Left ventricle myocardium superior (tissue), 1 donor: Measurements from ENCODE around the gene STIM2. TPM values are rescaled to one million over a fixed set of nuclear protein-coding genes. Genes with fewer than 3 reads are reported as not detected.
"Not testable (repeated sequence)": the region's sequence is repeated elsewhere in the genome, so short reads cannot be mapped to it uniquely, and the experiment has no call there.

Experiments used
- ATAC-seq: fragments of 200-7000 bp; cut with Tn5 transposase; one replicate; pipeline ENCODE4 v1.9.1; 2020; ENCODE audit warnings: mild to moderate bottlenecking, moderate library complexity
- DNase-seq: peaks from one replicate; pipeline ENCODE4 v3.0.0-alpha.2; 2020
- intact Hi-C: fragments of 100-400 bp; cut with micrococcal nuclease; formaldehyde crosslinking; loops from one replicate; pipeline ENCODE4 v1.11.0; 2022
- total RNA-seq: library from RNA; stranded (reverse); fragmentation: NEBNext Ultra II Directional; extraction: Animal tissue kit (Norgen Biotek cat#: 25700); gene quantifications from one replicate; pipeline ENCODE4 v1.2.1, GENCODE V29; 2021
- donor health status: DM: no; HTN: yes; CAD: no; lungs with severe emphysema.

Gene STIM2
- total RNA-seq, 1 donor from 2014 or later = 12.5 TPM

DNA sequence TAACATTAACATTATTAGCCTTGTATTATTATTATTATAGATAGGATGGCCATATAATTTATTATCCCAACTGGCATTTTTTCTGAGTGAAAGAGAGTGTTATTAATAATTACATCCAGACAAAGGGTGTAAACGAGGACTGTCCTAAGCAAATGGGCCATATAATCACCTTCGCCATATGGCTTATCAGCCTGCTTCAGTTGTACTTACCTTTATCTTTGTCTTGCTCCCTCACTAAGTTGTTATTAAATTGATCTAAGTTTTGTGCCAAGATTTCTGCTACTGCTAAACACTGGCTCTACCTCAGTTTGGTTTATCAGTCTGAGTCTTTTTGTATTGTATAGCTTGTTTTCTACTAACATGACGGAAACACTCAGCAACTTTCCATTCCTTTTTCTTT lies 76.9 kb downstream of the STIM2 start:
- ATAC-seq (no peak), DNase-seq (no peak)
- intact Hi-C loops = no loop called here

- DNase-seq (no peak), ATAC-seq (no peak)
- intact Hi-C loops = no loop called here
Observed at GRCh38 chr4:26938516-26938915, 77.9 kb downstream of the STIM2 start.

GRCh38 chr4:26941951-26942350 lies 81.3 kb downstream of the STIM2 start:
- DNase-seq = no peak
- intact Hi-C loops = no loop called here
- ATAC-seq = no peak

- intact Hi-C loops = no loop called here
- no peak for ATAC-seq
- no peak for DNase-seq
Observed at GRCh38 chr4:26942871-26943270, 82.2 kb downstream of the STIM2 start.

- DNase-seq (no peak), ATAC-seq (peak; percentile 68)
- intact Hi-C loops = no loop called here
Observed at GRCh38 chr4:26943391-26943790, 82.8 kb downstream of the STIM2 start.

DNA sequence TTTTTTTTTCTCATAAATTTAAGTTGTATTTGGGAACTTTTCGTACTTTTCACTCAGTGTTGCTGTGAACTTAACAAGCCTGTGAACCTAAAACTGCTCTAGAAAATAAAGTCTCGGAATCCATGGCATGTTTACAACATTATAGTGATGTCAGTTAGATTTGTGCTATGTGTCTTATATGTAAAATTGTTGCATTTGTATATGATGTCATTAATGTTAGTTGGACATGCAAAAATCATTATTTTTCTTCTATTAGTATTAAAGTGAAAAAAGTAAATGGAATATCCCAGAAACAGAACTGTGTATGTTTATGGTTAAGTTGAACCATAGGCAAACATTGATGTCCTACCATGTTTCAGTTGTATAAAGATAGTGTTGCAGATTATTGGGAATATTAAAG lies 85.2 kb downstream of the STIM2 start:
- DNase-seq (no peak), ATAC-seq (no peak)
- intact Hi-C loops = no loop called here

DNA sequence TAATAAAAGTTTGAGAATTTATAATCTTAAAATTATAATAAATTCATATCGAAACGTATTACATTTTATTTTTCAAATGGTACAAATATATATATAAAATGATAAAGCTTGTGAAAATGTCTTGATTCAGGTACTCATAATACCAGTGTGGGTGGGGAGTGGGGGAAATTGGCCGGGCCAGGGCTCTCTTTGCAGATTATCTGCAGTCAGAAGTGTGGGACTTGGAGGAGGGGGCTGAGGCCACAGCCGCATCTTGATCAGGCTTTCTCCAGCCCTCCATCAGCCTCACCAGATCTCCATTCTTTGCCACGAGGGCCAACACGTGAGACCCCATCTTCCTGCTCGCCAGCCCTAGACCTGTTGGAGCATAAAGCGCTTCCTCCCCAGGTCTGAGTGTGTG lies 86.7 kb downstream of the STIM2 start:
- ATAC-seq (no peak), DNase-seq (no peak)
- intact Hi-C loops = no loop called here

GRCh38 chr4:26950446-26950845 lies 89.8 kb downstream of the STIM2 start:
- ATAC-seq (no peak), DNase-seq (no peak)
- intact Hi-C loops = no loop called here

GRCh38 chr4:26952891-26953290 lies 92.2 kb downstream of the STIM2 start:
- no peak for ATAC-seq
- no peak for DNase-seq
- intact Hi-C loops = no loop called here

DNA sequence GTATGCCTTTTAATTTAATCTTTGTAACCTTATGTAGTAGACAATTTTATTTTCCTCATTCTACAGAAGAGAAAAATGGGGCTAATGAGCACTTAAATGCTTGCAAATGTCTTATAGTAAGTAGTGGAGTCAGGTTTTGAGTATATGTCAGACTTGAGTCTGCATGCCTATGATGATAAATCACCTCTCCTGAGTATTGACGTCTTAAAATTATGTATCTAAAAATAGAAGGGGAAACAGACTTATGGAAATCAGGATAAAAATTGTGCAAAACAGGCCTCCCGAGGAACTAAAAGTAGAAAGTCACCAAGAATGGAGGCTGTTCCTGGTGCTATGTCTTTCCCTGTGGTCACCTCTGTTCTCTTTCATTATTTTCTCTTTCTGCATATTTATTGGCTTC lies 92.7 kb downstream of the STIM2 start:
- intact Hi-C loops = no loop called here
- ATAC-seq = no peak
- no peak for DNase-seq

DNA sequence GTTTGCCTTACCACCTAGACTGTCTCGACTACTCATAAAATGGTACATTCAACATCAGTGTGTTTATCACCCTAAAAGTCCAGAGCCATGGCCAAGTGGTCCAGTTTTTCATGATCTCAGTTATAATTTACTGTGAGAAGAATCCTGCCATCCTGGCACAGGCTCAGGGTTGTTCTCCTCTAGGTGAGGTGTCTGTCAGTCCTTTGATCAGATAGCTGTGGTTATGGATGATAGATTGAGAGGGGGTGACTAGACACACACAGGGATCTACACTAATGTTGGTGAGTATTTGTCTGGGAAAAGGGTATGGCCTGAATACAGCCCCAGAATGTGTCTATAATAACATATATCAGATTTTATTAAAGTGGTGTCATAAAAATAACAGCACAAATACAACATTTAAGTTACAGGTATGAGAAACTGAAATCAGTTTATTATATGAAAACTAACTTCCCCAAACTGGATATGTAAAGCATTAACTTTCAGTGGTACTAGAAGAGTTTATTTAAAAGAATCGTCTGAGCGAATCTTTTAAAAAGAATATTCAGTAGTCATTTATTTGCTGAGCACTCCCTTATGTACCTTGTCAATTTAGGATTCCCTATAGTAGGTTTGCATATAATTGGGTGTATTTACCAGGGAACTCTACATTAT lies 93.3 kb downstream of the STIM2 start:
- ATAC-seq = no peak

DNA sequence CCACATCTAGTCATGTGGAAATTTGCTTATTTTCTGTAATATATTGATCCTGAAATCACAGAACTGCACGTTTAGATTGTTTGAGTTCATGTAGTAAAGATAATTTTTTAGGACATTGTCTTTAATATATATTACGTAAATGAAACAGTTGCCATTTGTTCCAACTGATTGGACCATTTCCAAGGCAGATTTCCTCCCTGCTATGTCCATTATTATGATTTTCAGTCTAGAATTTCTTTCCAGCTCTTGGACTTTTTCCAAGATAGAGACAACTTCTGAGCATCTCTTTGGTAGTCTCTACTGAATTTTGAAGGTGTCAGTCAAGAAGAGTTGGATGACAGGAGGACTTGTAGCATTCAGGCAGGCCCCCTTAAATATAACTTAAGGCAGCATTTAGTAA lies 94.6 kb downstream of the STIM2 start:
- no peak for ATAC-seq
- intact Hi-C loops = no loop called here
- no peak for DNase-seq

More for the DNA sequence above, 93.3 kb downstream of the STIM2 start:
- intact Hi-C loops = no loop called here
- no peak for DNase-seq

DNA sequence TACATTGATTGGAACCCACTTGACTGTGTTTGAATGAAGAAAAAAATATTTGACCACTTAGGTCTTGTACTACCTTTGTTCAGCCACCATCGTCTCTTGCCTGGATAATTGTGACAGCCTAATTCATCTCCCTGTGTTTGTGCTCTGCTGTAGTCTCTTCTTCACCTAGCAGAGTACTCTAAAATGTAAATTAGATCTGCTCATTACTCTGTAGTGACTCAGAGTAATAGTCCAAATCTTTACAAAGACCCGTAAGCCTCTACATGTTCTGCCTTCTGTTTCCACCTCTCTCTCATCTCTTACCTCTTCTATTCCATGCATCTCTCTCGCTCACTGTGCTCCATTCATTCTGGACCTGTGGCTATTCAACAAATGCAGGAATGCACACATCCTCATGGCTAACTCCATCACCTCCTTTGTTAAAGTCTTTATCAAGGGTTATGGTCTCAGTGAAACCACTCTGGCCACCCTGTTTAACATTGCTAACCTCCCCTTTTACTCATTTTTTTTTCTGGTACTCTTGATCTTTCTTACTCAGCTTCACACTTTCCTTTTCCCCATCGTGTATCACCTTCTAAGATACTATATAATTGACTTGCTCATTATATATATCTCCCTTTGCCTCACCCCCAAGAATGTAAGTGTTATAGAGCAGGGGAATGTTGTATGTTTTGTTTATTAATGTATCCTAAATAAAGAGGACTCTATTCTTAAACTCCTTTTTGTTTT lies 98.4 kb downstream of the STIM2 start:
- intact Hi-C loops = no loop called here
- ATAC-seq = no peak
- no peak for DNase-seq

- intact Hi-C loops = no loop called here
- ATAC-seq (no peak), DNase-seq (no peak)
Observed at GRCh38 chr4:26959654-26960047, 99.0 kb downstream of the STIM2 start.

DNA sequence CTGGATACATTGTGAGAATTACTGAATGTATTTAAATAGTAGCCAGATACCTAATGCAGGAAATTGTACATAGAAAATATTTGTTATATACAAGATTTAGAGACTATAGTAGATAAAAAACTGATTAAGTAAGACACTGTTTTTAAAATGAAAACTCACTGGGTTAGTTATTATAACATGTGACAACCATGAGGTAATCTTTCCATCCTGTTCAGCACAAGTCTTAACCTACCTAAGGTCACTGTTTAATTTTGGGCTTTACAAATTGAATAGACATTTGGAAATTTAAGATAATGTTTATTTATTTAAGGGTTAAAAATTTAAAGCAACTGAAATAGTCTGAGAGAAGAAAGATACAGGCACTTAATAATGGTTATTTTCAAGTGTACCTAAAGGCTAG lies 102.1 kb downstream of the STIM2 start:
- DNase-seq = no peak
- ATAC-seq = no peak
- intact Hi-C loops = no loop called here

- ATAC-seq = no peak
Observed at GRCh38 chr4:26964512-26964911, 103.9 kb downstream of the STIM2 start.

GRCh38 chr4:26964994-26965393 lies 104.4 kb downstream of the STIM2 start:
- DNase-seq (no peak), ATAC-seq (no peak)
- intact Hi-C loops = no loop called here

More at GRCh38 chr4:26964512-26964911, 103.9 kb downstream of the STIM2 start:
- no peak for DNase-seq
- intact Hi-C loops = no loop called here

DNA sequence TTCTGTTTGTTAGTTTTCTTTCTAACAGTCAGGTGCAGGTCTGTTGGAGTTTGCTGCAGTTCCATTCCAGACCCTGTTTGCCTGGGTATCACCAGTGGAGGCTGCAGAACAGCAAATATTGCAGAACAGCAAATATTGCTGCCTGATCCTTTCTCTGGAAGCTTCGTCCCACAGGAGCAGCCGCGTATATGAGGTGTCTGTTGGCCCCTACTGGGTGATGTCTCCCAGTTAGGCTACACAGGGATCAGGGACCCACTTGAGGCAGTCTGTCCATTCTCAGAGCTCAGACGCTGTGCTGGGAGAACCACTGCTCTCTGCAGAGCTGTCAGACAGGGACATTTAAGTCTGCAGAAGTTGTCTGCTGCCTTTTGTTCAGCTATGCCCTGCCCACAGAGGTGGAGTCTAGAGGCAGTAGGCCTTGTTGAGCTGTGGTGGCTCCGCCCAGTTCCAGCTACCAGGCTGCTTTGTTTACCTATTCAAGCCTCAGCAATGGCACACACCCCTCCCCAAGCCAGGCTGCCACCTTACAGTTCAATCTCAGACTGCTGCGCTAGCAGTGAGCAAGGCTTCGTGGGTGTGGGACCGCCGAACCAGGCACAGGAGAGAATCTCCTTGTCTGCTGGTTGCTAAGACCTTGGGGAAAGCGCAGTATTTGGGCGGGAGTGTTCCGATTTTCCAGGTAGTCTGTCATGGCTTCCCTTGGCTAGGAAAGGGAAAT lies 115.0 kb downstream of the STIM2 start:
- ATAC-seq, DNase-seq, intact Hi-C loops: not testable (repeated sequence)

DNA sequence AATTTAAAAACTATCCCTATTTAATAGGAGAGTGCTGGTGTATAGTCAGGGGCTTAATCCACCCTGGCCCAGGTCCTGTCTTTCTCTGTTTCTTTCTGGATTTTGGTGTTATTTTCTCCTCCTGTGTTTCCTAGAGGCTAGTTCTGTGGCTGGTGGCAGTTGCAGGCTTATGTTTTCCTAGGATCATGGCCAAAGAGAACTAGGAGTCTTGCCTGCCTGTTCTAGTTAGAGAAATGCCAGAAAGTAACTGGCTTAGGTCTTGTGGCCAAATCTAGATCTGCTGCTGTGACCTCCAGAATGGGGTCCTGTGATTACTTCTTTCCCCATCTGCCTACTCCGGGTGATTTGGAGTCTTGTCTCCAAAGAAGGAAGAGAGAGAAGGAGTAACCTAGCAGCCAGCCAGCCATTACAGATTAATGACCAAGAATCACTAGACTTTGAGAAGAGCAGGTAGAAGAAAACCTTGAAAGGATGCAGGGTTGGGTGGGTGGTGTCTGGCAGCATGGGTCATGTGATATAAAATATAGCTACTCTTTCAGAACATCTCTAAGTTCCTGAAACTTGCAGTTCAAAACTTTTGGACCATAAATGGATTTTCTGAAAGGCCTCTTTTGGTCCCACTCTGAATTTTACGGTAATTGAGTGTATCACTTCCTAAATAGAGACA lies 117.9 kb downstream of the STIM2 start:
- ATAC-seq = peak; percentile 51

GRCh38 chr4:26984896-26985295 lies 124.3 kb downstream of the STIM2 start:
- ATAC-seq (no peak), DNase-seq (no peak)
- intact Hi-C loops = no loop called here

More for the DNA sequence above, 117.9 kb downstream of the STIM2 start:
- intact Hi-C loops = no loop called here
- no peak for DNase-seq
